Measurements from ENCODE around the gene TLE5. TPM values are rescaled to one million over a fixed set of nuclear protein-coding genes. Genes with fewer than 3 reads are reported as not detected.

Gene TLE5
- total and polyA plus RNA-seq, 2 of the 4 experiments (the other 2 are of a cell fraction) = 119 to 407 TPM

DNA sequence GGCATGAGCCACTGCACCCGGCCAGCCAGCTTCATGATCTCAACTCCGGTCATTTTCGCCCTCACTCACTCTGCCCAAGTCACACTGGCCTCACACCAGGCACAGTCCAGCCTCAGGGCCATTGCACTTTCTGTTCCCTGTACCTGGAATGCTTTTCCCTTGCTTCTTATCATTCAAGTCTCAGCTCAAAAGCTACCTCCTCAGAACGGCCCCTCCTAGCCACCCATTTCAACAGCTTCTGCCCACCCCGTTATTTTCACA lies 30.8 kb downstream of the TLE5 start:
- no peak overlapping the region for H3K27ac ChIP-seq (ENCODE audit: insufficient read depth, low read length)
- 62% methylated on average over 3 of the region's 5 CpGs; no CpG with 5 or more reads in 1 of the 2 experiments for WGBS, 2 experiments (ENCODE audit: extremely low coverage in 2 of 2, insufficient read length in 1 of 2)
- peaks cover 0 to 2% of the 10 kb centered on the region in 2 experiments; a peak in 1 of 4 replicates for H3K79me1 ChIP-seq (ENCODE audit: low read depth in 1 of 2, low read length in 2 of 2)
- no peak overlapping the region for H3K14ac ChIP-seq (replicated peaks; ENCODE audit: low read depth, low read length)
- no peak overlapping the region for H2BK15ac ChIP-seq (ENCODE audit: low read depth, low read length)
- CTCF ChIA-PET = interaction anchor here (1.2 to 1.3 kb wide), 2 partner anchors 16 to 80 kb away, joined by 4 to 5 read pairs; no protein-coding TSS in a partner anchor
- H3K4ac ChIP-seq (ENCODE audit: low read depth, low read length) = no peak overlapping the region
- no peak overlapping the region for H2AK9ac ChIP-seq (replicated peaks; ENCODE audit: low read depth, low read length, poor library complexity)
- no TSS peak for BruUV-seq (replicated peaks)
- intact Hi-C loops (cut with micrococcal nuclease) (no loop called here), dilution Hi-C loops (cut with HindIII; ENCODE audit: low sequenced_read_pairs, unreplicated experiment) (no loop called here), in situ Hi-C loops (cut with MboI; ENCODE audit: low sequenced_read_pairs) (no loop called here)
- no peak overlapping the region for H3K23ac ChIP-seq (ENCODE audit: low read depth, low read length)
- H3K4me3 ChIP-seq (ENCODE audit: insufficient read depth, low read depth, low read length) = no peak overlapping the region
- H2BK5ac ChIP-seq (ENCODE audit: low read depth, low read length, poor library complexity, severe bottlenecking) = no peak overlapping the region
- no peak overlapping the region for H2BK20ac ChIP-seq (ENCODE audit: low read depth, low read length)
- H4K8ac ChIP-seq (ENCODE audit: low read depth in 2 of 2, low read length in 2 of 2) = no peak overlapping the region
- H3K56ac ChIP-seq (ENCODE audit: extremely low read depth, insufficient read depth, low read length) = no peak overlapping the region
- H3K18ac ChIP-seq (ENCODE audit: low read depth, low read length) = no peak overlapping the region
- H2AFZ ChIP-seq (replicated peaks; ENCODE audit: low read length, poor library complexity) = no peak overlapping the region
- no peak overlapping the region for H3K4me2 ChIP-seq (ENCODE audit: low read depth, low read length)
- H3K9ac ChIP-seq (ENCODE audit: low read depth, low read length) = no peak overlapping the region
- no peak overlapping the region for H2AK5ac ChIP-seq (ENCODE audit: low read depth, low read length)
- no peak overlapping the region for H4K91ac ChIP-seq (ENCODE audit: insufficient read depth, low read depth, low read length)
- peaks cover 10% of the 10 kb centered on the region for H3K4me1 ChIP-seq (ENCODE audit: control insufficient read depth, insufficient read depth, low read length)
- peaks cover 42% of the 10 kb centered on the region for H3K27me3 ChIP-seq (ENCODE audit: control insufficient read depth, insufficient read depth, low read length)
- no peak overlapping the region for H2BK120ac ChIP-seq (ENCODE audit: low read depth, low read length)
- no peak overlapping the region for H4K5ac ChIP-seq (ENCODE audit: low read depth, low read length)
- no peaks in the 10 kb centered on the region for H3K36me3 ChIP-seq (ENCODE audit: control insufficient read depth, insufficient read depth, low read length)
- no peaks in the 10 kb centered on the region for H4K20me1 ChIP-seq (ENCODE audit: insufficient read depth, low read length)
- no peaks in the 10 kb centered on the region for H3K9me3 ChIP-seq (ENCODE audit: control insufficient read depth, insufficient read depth, low read length)
- POLR2A ChIA-PET (ENCODE audit: unreplicated experiment) = interaction anchor here (0.6 kb wide), 1 partner anchor 74 kb away, joined by 3 read pairs; no protein-coding TSS in a partner anchor
- TF ChIP-seq NFE2L2 (IDR thresholded peaks at IDR 0.05; ENCODE audit: low read depth, low read length) (no peak), CEBPB (IDR thresholded peaks at IDR 0.05; ENCODE audit: low read depth, low read length) (no peak), RAD21 (IDR thresholded peaks at IDR 0.05; ENCODE audit: low read length) (no peak), RFX5 (IDR thresholded peaks at IDR 0.05; ENCODE audit: low read depth, low read length) (no peak), BHLHE40 (IDR thresholded peaks at IDR 0.05; ENCODE audit: low read depth, low read length) (no peak), POLR2A (IDR thresholded peaks at IDR 0.05; ENCODE audit: low read depth, low read length) (no peak)
- TF ChIP-seq, protein P1, sequence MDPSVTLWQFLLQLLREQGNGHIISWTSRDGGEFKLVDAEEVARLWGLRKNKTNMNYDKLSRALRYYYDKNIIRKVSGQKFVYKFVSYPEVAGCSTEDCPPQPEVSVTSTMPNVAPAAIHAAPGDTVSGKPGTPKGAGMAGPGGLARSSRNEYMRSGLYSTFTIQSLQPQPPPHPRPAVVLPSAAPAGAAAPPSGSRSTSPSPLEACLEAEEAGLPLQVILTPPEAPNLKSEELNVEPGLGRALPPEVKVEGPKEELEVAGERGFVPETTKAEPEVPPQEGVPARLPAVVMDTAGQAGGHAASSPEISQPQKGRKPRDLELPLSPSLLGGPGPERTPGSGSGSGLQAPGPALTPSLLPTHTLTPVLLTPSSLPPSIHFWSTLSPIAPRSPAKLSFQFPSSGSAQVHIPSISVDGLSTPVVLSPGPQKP (IDR thresholded peaks at IDR 0.05; ENCODE audit: borderline replicate concordance, low read depth, low read length) = no peak
- TF ChIP-seq, protein P2, sequence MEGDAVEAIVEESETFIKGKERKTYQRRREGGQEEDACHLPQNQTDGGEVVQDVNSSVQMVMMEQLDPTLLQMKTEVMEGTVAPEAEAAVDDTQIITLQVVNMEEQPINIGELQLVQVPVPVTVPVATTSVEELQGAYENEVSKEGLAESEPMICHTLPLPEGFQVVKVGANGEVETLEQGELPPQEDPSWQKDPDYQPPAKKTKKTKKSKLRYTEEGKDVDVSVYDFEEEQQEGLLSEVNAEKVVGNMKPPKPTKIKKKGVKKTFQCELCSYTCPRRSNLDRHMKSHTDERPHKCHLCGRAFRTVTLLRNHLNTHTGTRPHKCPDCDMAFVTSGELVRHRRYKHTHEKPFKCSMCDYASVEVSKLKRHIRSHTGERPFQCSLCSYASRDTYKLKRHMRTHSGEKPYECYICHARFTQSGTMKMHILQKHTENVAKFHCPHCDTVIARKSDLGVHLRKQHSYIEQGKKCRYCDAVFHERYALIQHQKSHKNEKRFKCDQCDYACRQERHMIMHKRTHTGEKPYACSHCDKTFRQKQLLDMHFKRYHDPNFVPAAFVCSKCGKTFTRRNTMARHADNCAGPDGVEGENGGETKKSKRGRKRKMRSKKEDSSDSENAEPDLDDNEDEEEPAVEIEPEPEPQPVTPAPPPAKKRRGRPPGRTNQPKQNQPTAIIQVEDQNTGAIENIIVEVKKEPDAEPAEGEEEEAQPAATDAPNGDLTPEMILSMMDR (conservative IDR thresholded peaks at IDR 0.05; ENCODE audit: low read depth, low read length) = no peak
- no peak for ATAC-seq (ENCODE audit: low read depth)
- H3K9me1 ChIP-seq (ENCODE audit: insufficient read depth, low read length) = no peaks in the 10 kb centered on the region
- no peak for DNase-seq

Data from IMR-90 (cell line).